NCI-H1417 treated with DMSO at 0.1 percent for 48 hours (cell line): ENCODE measurements around the gene FNDC1.

ENCODE experiments used
- DNase-seq: peaks from one replicate; lab custom pipeline; 2025; lab: John Stamatoyannopoulos, UW

Gene FNDC1

DNA sequence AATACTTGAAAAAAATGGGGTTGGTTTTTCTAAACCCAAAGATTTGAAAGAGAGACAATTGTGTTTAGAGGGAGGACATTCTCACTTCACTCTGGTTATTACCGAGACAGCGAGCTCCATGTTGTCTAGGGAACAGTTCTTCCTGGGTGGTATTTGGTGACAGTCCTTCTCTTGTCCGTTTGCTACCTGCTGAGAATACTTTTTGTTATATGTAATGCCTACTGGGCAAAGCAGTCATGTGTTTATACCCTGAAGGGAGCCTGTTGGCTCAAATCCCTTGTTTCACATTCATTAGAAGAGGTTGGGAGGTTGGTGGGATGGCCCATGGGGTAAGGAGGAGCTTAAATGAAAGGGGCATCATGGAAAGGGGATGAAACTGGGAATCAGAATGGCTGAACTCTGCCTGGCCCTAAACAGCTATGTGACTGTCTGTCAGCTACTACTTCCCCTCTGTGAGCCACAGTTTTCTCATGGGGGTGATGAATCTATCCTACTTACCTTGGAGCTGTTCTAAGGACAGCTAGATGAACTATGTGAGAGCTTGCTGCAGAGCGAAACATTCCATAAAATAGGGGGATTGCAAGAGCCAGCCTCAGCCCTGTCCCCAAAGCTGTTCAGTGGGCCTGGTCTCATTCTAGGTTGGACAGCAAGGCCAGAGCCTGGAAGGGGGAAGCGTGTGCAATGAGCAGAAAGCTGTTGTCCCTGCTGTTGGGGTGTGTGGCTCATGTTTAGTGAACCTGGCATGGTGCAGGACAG is 43.5 kb downstream of the FNDC1 start:
- no peak for DNase-seq

- no peak for DNase-seq
Observed at GRCh38 chr6:159213405-159213804, 44.2 kb downstream of the FNDC1 start.

- DNase-seq, result no peak
Observed at GRCh38 chr6:159214281-159214680, 45.1 kb downstream of the FNDC1 start.

- DNase-seq, result no peak
Observed at GRCh38 chr6:159217595-159218275, 48.5 kb downstream of the FNDC1 start.

DNA sequence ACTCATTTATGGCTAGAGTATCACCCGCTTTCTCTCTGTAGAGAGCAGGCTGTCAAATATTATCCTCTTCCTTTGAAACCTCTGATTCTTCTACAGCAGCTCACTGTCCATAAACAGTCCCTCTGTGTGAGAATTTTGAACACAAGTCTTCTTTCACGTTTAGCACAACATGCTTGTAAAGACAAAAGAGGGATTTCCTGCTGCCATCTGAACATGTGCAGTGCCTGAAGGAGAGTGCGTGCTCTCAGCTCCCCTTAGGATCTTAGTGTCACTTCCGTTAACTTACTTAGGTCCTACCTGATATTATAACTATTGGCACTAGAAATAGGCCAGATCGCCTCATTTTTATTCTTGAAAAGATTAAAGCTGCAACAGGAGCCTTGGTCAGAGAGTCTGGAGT is 50.9 kb downstream of the FNDC1 start:
- DNase-seq, result no peak

- DNase-seq, result no peak
Observed at GRCh38 chr6:159221486-159222170, 52.4 kb downstream of the FNDC1 start.

DNA sequence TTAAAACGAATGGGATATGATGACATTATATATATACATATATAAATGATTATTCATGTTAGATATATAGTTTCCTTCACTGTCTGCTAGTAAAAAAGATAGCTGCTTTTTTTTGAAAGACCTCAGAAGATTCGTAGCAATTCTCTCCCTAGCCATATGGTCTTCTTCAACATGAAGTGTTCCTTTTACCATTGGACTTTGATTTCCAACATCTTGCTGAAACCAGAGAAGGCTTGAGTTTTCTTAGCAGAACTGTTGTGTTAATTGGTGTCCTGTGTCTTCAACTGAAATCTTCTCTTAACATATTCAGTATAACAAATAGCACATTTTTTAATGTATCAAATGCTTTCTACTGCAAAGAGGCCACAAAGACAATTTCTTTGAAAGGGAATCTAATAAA is 55.3 kb downstream of the FNDC1 start:
- DNase-seq, result no peak

GRCh38 chr6:159229651-159230051 is 60.5 kb downstream of the FNDC1 start:
- DNase-seq, result no peak

DNA sequence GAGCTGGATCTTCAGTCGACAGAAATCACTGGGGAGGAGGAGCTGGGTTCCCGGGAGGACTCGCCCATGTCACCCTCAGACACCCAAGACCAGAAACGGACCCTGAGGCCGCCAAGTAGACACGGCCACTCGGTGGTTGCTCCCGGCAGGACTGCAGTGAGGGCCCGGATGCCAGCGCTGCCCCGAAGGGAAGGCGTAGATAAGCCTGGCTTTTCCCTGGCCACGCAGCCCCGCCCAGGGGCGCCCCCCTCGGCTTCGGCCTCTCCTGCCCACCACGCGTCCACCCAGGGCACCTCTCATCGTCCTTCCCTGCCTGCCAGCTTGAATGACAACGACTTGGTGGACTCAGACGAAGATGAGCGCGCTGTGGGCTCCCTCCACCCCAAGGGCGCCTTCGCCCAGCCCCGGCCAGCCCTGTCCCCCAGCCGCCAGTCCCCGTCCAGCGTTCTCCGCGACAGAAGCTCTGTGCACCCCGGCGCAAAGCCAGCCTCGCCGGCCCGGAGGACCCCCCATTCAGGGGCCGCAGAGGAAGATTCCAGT is 63.0 kb downstream of the FNDC1 start:
- no peak for DNase-seq

GRCh38 chr6:159232751-159233150 is 63.6 kb downstream of the FNDC1 start:
- no peak for DNase-seq

- no peak for DNase-seq
Observed at GRCh38 chr6:159233365-159234101, 64.3 kb downstream of the FNDC1 start.

GRCh38 chr6:159234102-159234553 is 64.9 kb downstream of the FNDC1 start:
- DNase-seq, result no peak

DNA sequence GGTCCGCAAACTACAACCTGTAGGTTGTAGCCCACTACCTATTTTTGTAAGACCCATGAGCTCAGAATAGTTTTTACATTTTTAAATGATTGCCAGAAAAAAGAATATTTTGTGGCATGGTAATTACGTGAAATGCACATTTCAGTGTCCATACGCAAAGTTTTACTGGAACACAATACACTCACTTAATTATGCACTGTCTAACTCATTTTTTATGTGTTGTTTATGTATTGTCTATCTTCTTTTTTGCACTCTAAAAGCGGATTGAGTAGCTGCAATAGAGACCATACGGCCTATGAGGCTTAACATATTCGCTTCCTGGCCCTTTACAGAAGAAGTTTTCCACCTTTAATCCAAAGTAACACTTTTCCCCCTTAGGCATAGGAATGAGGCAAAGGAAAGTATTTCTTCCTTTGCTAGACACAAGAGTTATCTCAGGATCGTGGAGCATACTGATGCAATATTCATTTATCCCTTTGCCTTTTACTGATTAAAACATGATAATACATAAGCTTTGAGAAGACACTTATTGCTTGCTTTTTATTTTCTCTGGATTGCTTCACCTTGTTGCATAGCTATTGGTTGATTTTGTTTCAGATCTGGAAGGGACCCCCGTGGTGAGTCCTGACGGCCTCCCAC is 69.8 kb downstream of the FNDC1 start:
- DNase-seq, result no peak

DNA sequence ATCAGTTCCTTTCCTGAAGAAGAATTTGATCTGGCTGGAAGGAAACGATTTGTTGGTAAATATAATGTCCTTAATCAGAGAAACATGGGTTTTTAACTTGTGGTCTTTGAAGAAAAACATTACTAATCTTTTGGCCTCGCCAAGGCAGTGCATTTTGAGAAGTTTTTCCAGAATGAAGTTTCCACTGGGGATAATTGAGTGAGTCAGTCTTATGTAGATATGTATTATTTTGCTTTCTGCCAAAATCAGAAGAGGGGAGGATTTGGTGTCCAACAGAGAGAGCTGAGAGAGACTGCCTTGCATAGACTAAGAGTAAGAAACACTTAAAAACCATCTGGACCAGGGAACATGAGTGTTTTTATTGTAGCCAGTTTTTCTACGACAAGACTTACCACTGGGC is 79.9 kb downstream of the FNDC1 start:
- DNase-seq, result no peak

DNA sequence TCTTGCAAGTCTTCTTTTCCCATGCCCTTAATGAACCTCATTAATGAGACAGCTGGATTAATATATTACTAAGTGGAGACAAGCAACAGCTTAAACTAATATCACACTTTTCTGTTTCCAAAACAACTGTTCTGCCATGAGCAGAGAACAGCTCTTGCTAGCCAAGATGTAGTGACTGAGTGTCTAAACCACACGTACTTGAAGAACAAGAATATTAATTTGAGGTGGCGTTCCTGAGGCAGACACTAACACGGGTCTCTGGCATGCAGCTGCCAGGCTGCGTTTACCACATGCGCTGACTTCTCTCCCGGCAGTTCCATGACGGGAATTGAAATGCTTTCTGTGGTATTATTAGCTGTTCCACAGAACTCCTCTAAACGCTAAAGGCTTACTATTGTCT is 80.6 kb downstream of the FNDC1 start:
- no peak for DNase-seq

GRCh38 chr6:159250633-159251032 is 81.4 kb downstream of the FNDC1 start:
- no peak for DNase-seq

GRCh38 chr6:159252955-159253508 is 83.8 kb downstream of the FNDC1 start:
- no peak for DNase-seq

DNA sequence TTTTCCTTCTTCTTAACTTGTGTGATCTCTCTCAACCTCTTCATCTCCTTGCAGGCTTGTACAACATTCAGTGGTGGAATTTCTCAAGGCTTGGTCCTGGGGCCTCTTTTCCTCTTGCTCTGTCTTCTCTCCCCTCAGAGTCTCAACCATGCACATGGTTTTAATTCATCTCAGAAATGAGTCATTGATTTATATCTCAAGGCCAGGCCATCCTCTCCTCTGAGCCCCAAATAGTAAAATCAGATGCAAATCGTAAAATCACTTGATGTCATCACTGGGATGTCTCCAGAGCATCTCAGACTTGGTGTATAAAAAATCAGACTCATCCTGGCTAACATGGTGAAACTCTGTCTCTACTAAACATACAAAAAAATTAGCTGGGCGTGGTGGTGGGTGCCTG is 85.0 kb downstream of the FNDC1 start:
- no peak for DNase-seq

- no peak for DNase-seq
Observed at GRCh38 chr6:159255434-159255951, 86.3 kb downstream of the FNDC1 start.

- no peak for DNase-seq
Observed at GRCh38 chr6:159256128-159256527, 86.9 kb downstream of the FNDC1 start.

DNA sequence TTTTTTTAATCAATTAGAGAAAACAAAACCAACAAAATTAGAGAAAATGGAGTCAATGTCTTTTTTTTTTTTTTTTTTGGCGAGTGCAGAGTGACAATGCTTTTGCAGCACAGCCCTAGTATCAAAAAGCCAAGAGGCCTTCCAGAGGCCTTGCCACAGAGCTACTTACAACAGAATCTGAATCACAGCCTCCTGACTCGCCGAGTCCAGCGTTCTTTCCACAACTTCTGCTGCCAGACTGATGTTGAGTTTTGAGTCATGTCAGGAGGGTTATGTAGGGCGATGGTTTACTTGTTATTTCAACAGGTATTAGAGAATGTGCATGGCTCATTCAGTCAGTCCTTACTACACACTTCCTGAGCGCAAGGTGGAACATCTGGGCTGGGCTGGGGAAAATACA is 88.6 kb downstream of the FNDC1 start:
- DNase-seq, result no peak
